Body of pancreas (tissue), 4 donors: ENCODE measurements around the gene ARFIP2. TPM values are rescaled to one million over a fixed set of nuclear protein-coding genes. Genes with fewer than 3 reads are reported as not detected.

Experiments
- ATAC-seq: fragments of 150-250 bp; one replicate; pipeline ENCODE4 v1.9.1; 2016
- DNase-seq, 4 donors: peaks; one replicate each; pipeline ENCODE4 v3.0.0-alpha.2; 2019
- H3K27ac ChIP-seq, 4 donors: fragments of 200-600 bp; sonication (generic); 1 replicate in 3 of 4; 2 replicates in 1 of 4; pipeline versions ENCODE4 v1.5.1 to v1.6.1; 2016 to 2019; ENCODE audit warnings: mild to moderate bottlenecking in 1 of 4, mixed read lengths in 1 of 4, moderate library complexity in 1 of 4
- H3K27me3 ChIP-seq, 2 donors: fragments of 200-600 bp; sonication (generic); one replicate each; pipeline ENCODE4 v1.6.0; 2016; ENCODE audit warnings: mild to moderate bottlenecking in 1 of 2
- H3K36me3 ChIP-seq, 2 donors: fragments of 200-600 bp; sonication (generic); replicated peaks in 1 of 2; 2 replicates each; pipeline ENCODE4 v1.5.1; 2016; ENCODE audit warnings: low read depth in 2 of 2; ENCODE audit not compliant: insufficient read depth in 1 of 2
- H3K4me1 ChIP-seq: fragments of 200-600 bp; sonication (generic); one replicate; pipeline ENCODE4 v1.6.0; 2016
- H3K4me3 ChIP-seq, 2 donors: fragments of 200-600 bp; sonication (generic); 1 replicate in 1 of 2; 2 replicates in 1 of 2; pipeline ENCODE4 v1.5.1; 2016 to 2019
- H3K9me3 ChIP-seq, 3 donors: fragments of 200-600 bp; sonication (generic); 1 replicate in 2 of 3; 2 replicates in 1 of 3; pipeline ENCODE4 v1.5.1; 2016
- POLR2A ChIP-seq, 3 donors: fragments of 450-650 bp; IDR thresholded peaks; one replicate each; pipeline ENCODE4 v1.6.1; 2016; ENCODE audit warnings: antibody characterized with exemption in 3 of 3, mild to moderate bottlenecking in 2 of 3
- WGBS, 2 donors: methylation state at CpG; one replicate each; pipeline ENCODE4 v1.1.5; 2017; 5-methylcytosine and 5-hydroxymethylcytosine counted together
- intact Hi-C: fragments of 100-400 bp; cut with DNase I; formaldehyde crosslinking; loops from one replicate; pipeline ENCODE4 v1.15.1; 2023
- total RNA-seq, 2 donors: library from RNA; depleted of rRNA; stranded (reverse); fragments of >200 nt; gene quantifications; one replicate each; pipeline ENCODE4 v1.1.0, GENCODE V29; 2016
- TF ChIP-seq, protein P1 (sequence below), 7 experiments: fragments of 450-650 bp in 4 of 7; fragments of 200-600 bp in 3 of 7; sonication (generic) in 3 of 7; IDR thresholded peaks; one replicate each; pipeline ENCODE4 v1.5.1; 2016 to 2019; ENCODE audit warnings: antibody characterized with exemption in 7 of 7

The ARFIP2 gene
- total RNA-seq, 2 donors from 2014 or later: 47.2 to 82.7 TPM

DNA sequence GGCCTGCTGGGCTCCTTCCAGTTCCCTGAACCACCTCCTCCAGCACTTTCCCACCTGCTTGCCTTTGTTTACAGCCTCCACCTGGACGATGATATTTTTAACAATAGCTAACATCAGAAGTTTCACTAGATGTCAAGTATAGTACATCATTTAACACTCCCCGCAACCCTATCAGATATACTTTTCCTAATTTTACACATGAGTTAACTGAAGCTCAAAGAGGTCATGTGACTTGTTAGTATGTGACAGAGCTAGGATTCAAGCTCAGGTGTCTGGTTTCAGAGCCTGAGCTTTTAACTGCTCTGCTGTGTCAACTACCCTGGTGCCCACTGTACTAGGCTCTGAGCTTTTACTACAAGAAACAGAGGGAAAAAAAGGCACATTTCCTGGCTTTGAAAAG lies 26.1 kb downstream of the ARFIP2 start:
- no peak overlapping the region for H3K27ac ChIP-seq
- ATAC-seq (no peak), DNase-seq (no peak)
- H3K36me3 ChIP-seq: peaks cover 17 to 26% of the 10 kb centered on the region in 2 donors
- 66 to 81% methylated on average over 2 of the region's 2 CpGs for WGBS, 2 donors
- H3K4me1 ChIP-seq: peaks cover 13% of the 10 kb centered on the region
- no peaks in the 10 kb centered on the region for H3K9me3 ChIP-seq
- H3K27me3 ChIP-seq: no peaks in the 10 kb centered on the region
- TF ChIP-seq POLR2A (IDR thresholded peaks at IDR 0.05): no peak
- TF ChIP-seq, protein P1, sequence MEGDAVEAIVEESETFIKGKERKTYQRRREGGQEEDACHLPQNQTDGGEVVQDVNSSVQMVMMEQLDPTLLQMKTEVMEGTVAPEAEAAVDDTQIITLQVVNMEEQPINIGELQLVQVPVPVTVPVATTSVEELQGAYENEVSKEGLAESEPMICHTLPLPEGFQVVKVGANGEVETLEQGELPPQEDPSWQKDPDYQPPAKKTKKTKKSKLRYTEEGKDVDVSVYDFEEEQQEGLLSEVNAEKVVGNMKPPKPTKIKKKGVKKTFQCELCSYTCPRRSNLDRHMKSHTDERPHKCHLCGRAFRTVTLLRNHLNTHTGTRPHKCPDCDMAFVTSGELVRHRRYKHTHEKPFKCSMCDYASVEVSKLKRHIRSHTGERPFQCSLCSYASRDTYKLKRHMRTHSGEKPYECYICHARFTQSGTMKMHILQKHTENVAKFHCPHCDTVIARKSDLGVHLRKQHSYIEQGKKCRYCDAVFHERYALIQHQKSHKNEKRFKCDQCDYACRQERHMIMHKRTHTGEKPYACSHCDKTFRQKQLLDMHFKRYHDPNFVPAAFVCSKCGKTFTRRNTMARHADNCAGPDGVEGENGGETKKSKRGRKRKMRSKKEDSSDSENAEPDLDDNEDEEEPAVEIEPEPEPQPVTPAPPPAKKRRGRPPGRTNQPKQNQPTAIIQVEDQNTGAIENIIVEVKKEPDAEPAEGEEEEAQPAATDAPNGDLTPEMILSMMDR (IDR thresholded peaks at IDR 0.05): no peak
- intact Hi-C loops: no loop called here
- no peak overlapping the region for H3K4me3 ChIP-seq

DNA sequence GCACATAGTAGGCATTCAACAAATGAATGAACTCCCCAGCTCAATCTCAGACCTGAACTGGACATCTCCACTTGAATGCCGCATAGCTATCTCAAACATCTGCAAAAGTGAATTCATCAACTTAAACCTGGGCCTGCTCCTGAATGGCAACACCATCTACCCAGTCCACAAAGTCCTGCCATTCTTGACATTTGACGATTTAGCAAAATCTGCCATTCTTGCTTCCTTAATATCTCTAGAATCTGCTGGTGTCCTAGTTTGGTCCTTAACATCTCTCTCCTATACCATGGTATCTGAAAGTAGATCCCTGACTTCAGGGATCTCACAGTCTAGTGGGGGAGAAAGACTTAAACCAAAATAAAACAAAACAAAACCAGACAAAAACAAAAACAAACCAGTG lies 28.0 kb downstream of the ARFIP2 start:
- ATAC-seq (no peak), DNase-seq (no peak)
- WGBS, 2 donors: 77 to 100% methylated on average over 2 of the region's 2 CpGs
- Histone ChIP-seq H3K4me3 (no peak overlapping the region), H3K4me1 (peaks cover 7% of the 10 kb centered on the region), H3K27me3 (no peaks in the 10 kb centered on the region), H3K36me3 (peaks cover 17 to 26% of the 10 kb centered on the region in 2 donors), H3K9me3 (no peaks in the 10 kb centered on the region), H3K27ac (no peak overlapping the region)
- intact Hi-C loops: no loop called here
- no peak for TF ChIP-seq POLR2A (IDR thresholded peaks at IDR 0.05)
- TF ChIP-seq, protein P1 (IDR thresholded peaks at IDR 0.05): no peak

DNA sequence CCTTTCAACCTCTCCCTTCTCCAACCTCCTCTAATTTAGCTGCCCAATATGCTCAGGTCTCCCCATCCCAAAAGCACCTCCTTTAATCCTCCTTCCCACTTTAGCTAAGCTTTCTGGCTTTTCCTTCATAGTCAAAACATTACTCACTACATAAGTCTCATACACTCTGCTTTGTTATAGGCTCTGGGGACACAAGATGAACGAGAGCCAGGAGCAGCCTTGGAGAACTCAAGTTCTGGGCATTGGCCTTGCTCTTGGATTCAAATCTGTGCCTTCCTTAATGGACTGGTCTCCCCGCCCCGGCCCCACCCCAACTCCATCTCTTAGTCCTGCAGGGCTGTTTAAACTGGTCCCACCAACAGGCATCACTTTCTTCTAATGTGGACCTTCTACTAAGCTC lies 28.9 kb downstream of the ARFIP2 start:
- DNase-seq (no peak), ATAC-seq (no peak)
- no peak overlapping the region for H3K27ac ChIP-seq
- no peaks in the 10 kb centered on the region for H3K9me3 ChIP-seq
- H3K4me1 ChIP-seq: no peaks in the 10 kb centered on the region
- H3K27me3 ChIP-seq: no peaks in the 10 kb centered on the region
- TF ChIP-seq, protein P1 (IDR thresholded peaks at IDR 0.05): no peak
- TF ChIP-seq POLR2A (IDR thresholded peaks at IDR 0.05): no peak
- WGBS, 2 donors: 92 to 95% methylated on average over 3 of the region's 3 CpGs
- no peak overlapping the region for H3K4me3 ChIP-seq
- H3K36me3 ChIP-seq: peaks cover 17 to 23% of the 10 kb centered on the region in 2 donors
- intact Hi-C loops: no loop called here

DNA sequence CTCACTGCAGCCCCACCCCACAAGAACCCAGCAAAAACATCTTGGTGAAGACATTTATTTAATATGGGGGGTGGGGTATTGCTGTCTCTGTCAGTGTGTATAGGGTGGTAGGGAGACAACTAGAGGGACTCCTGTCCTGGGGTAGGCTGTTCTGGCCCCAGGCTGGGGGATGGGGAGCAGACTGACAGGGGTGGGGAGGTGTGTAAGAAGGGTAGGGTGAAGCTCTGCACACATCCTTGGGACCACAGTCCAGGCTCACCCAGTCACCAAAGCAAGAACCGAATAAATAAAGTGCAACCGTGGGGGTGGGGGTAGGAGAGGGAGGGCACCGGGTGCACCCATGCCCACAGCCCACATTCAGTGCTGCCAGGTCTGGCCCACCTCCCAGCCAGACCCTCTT lies 32.6 kb downstream of the ARFIP2 start:
- 80 to 81% methylated on average over 2 to 3 of the region's 3 CpGs for WGBS, 2 donors
- ATAC-seq: no peak
- H3K36me3 ChIP-seq: peaks cover 4 to 10% of the 10 kb centered on the region in 2 donors
- no peaks in the 10 kb centered on the region for H3K4me1 ChIP-seq
- no peak overlapping the region for H3K4me3 ChIP-seq
- intact Hi-C loops: no loop called here
- H3K9me3 ChIP-seq: no peaks in the 10 kb centered on the region
- TF ChIP-seq, protein P1 (IDR thresholded peaks at IDR 0.05): no peak
- TF ChIP-seq POLR2A (IDR thresholded peaks at IDR 0.05): no peak
- no peak for DNase-seq
- no peak overlapping the region for H3K27ac ChIP-seq
- H3K27me3 ChIP-seq: no peaks in the 10 kb centered on the region

DNA sequence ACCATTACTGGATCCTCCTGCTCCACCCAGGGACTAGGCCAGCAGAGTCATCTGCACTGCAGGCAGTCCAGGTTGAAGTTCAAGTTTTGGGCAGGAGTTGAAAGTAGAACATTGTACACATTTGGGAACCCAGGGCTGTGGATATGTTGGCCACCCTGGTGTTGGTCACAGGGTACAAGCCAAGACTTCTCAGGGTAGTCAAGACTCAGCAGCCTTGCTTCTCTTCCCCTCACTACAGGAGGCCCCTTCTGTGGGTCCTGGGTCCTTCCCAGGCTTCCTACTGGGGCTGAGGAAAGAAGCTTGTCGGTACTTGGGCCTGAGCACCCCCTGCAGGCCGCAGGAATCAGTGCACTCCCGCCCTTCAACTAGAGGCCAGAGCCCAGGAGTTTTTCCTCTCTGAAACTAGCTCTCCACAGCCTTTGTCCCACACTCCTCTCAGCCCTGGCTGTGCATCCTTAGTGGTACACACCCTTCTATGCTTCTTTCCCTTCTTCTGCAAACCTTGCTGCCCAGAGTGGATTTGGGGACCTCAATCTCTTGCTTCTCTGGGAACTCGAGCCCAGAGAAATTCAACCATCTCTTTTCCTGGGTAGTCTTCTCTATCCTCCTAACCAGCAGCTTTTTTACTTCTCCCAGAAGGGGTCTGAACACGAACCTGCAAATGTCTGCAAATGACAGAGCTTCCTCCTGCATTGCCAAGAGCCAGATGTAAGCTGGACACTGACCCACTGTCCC lies 37.7 kb downstream of the ARFIP2 start:
- Histone ChIP-seq H3K27me3 (no peaks in the 10 kb centered on the region), H3K36me3 (no peaks in the 10 kb centered on the region), H3K9me3 (no peaks in the 10 kb centered on the region), H3K27ac (no peak overlapping the region), H3K4me1 (peaks cover 9% of the 10 kb centered on the region), H3K4me3 (no peak overlapping the region)
- peak; percentile 80 for ATAC-seq
- no peak for TF ChIP-seq POLR2A (IDR thresholded peaks at IDR 0.05)
- TF ChIP-seq, protein P1 (IDR thresholded peaks at IDR 0.05): peak; percentile 67 to 77 (median 73)
- WGBS, 2 donors: 19 to 35% methylated on average over 5 of the region's 5 CpGs
- intact Hi-C loops: loop anchor here (5.0 kb wide), 2 partner anchors 59 to 61 kb away; no protein-coding TSS in a partner anchor
- DNase-seq: peak; percentile 60 to 66 (median 62)
